Measurements from ENCODE around the gene RGMA. TPM values are rescaled to one million over a fixed set of nuclear protein-coding genes. Genes with fewer than 3 reads are reported as not detected.

The RGMA gene
- total and polyA plus RNA-seq, 10 of the 15 experiments (the other 5 are each of a cell fraction or from before 2014, with no cell fraction given): not detected

GRCh38 chr15:93072411-93073394 lies 16.3 kb downstream of the RGMA start:
- Histone ChIP-seq H3K4me3 (no peak overlapping the region), H3K4me1 (ENCODE audit: control insufficient read depth, insufficient read depth, low read length) (no peaks in the 10 kb centered on the region), H3K27me3 (replicated peaks in 1 of 2; ENCODE audit: control insufficient read depth in 2 of 2, insufficient read depth in 2 of 2, low read length in 1 of 2) (peaks cover 6 to 21% of the 10 kb centered on the region in 2 experiments), H4K20me1 (ENCODE audit: control insufficient read depth, insufficient read depth) (no peaks in the 10 kb centered on the region), H3K9me3 (replicated peaks; ENCODE audit: control insufficient read depth, insufficient read depth, low read length) (no peaks in the 10 kb centered on the region), H3K27ac (ENCODE audit: control insufficient read depth, insufficient read depth) (no peak overlapping the region), H3K36me3 (ENCODE audit: control insufficient read depth in 2 of 2, insufficient read depth in 2 of 2, low read length in 1 of 2) (no peaks in the 10 kb centered on the region), H3K79me2 (ENCODE audit: control insufficient read depth, insufficient read depth, low read length) (no peaks in the 10 kb centered on the region), H2AFZ (ENCODE audit: control insufficient read depth, low read depth, low read length) (no peak overlapping the region), H3K9ac (ENCODE audit: control insufficient read depth, insufficient read depth, low read length) (no peak overlapping the region), H3K4me2 (ENCODE audit: control insufficient read depth, insufficient read depth) (no peak overlapping the region)
- 6% methylated on average over 52 of the region's 96 CpGs for WGBS (ENCODE audit: insufficient coverage, insufficient replicate concordance, low lambda C conversion rate, missing lambda C conversion rate)
- RAD21 ChIA-PET (ENCODE audit: unreplicated experiment): no interaction called here
- intact Hi-C loops (cut with micrococcal nuclease; ENCODE audit: unreplicated experiment): no loop called here
- CTCF ChIA-PET: no interaction called here
- POLR2A ChIA-PET: no interaction called here
- in situ Hi-C loops (cut with MboI): no loop called here
- ATAC-seq (no peak), FAIRE-seq (no peak), DNase-seq (ENCODE audit: low read depth, low spot score) (no peak)
- TF ChIP-seq PAX8 (IDR thresholded peaks at IDR 0.05) (no peak), ATF7 (IDR thresholded peaks at IDR 0.05; ENCODE audit: low read depth) (no peak), TAF1 (IDR thresholded peaks at IDR 0.05; ENCODE audit: borderline replicate concordance, low read depth, low read length) (no peak), PBX3 (IDR thresholded peaks at IDR 0.05; ENCODE audit: insufficient replicate concordance, low read depth, low read length) (no peak), RAD51 (IDR thresholded peaks at IDR 0.05) (no peak), SPI1 (IDR thresholded peaks at IDR 0.05; ENCODE audit: borderline replicate concordance, insufficient read depth, low read depth, low read length) (no peak), BACH1 (IDR thresholded peaks at IDR 0.05; ENCODE audit: borderline replicate concordance) (no peak), FOXM1 (IDR thresholded peaks at IDR 0.05; ENCODE audit: low read depth, low read length) (no peak), CBX5 (IDR thresholded peaks at IDR 0.05; ENCODE audit: low read depth) (no peak), E2F4 (IDR thresholded peaks at IDR 0.05; ENCODE audit: low read depth, low read length) (no peak), WRNIP1 (IDR thresholded peaks at IDR 0.05; ENCODE audit: borderline replicate concordance, low read depth, low read length) (no peak), IRF4 (IDR thresholded peaks at IDR 0.05; ENCODE audit: low read depth, low read length) (no peak), LARP7 (IDR thresholded peaks at IDR 0.05) (no peak)
- TF ChIP-seq, protein P1, sequence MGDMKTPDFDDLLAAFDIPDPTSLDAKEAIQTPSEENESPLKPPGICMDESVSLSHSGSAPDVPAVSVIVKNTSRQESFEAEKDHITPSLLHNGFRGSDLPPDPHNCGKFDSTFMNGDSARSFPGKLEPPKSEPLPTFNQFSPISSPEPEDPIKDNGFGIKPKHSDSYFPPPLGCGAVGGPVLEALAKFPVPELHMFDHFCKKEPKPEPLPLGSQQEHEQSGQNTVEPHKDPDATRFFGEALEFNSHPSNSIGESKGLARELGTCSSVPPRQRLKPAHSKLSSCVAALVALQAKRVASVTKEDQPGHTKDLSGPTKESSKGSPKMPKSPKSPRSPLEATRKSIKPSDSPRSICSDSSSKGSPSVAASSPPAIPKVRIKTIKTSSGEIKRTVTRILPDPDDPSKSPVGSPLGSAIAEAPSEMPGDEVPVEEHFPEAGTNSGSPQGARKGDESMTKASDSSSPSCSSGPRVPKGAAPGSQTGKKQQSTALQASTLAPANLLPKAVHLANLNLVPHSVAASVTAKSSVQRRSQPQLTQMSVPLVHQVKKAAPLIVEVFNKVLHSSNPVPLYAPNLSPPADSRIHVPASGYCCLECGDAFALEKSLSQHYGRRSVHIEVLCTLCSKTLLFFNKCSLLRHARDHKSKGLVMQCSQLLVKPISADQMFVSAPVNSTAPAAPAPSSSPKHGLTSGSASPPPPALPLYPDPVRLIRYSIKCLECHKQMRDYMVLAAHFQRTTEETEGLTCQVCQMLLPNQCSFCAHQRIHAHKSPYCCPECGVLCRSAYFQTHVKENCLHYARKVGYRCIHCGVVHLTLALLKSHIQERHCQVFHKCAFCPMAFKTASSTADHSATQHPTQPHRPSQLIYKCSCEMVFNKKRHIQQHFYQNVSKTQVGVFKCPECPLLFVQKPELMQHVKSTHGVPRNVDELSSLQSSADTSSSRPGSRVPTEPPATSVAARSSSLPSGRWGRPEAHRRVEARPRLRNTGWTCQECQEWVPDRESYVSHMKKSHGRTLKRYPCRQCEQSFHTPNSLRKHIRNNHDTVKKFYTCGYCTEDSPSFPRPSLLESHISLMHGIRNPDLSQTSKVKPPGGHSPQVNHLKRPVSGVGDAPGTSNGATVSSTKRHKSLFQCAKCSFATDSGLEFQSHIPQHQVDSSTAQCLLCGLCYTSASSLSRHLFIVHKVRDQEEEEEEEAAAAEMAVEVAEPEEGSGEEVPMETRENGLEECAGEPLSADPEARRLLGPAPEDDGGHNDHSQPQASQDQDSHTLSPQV (IDR thresholded peaks at IDR 0.05): no peak
- TF ChIP-seq, protein P2, sequence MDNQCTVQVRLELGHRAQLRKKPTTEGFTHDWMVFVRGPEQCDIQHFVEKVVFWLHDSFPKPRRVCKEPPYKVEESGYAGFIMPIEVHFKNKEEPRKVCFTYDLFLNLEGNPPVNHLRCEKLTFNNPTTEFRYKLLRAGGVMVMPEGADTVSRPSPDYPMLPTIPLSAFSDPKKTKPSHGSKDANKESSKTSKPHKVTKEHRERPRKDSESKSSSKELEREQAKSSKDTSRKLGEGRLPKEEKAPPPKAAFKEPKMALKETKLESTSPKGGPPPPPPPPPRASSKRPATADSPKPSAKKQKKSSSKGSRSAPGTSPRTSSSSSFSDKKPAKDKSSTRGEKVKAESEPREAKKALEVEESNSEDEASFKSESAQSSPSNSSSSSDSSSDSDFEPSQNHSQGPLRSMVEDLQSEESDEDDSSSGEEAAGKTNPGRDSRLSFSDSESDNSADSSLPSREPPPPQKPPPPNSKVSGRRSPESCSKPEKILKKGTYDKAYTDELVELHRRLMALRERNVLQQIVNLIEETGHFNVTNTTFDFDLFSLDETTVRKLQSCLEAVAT (IDR thresholded peaks at IDR 0.05): no peak
- SMC1A ChIA-PET (ENCODE audit: uncharacterized antibody, unreplicated experiment): no interaction called here
- BruUV-seq (replicated peaks): no TSS peak

Measured in GM12878 (cell line).